ENCODE measurements around the gene UNC45B. TPM values are rescaled to one million over a fixed set of nuclear protein-coding genes. Genes with fewer than 3 reads are reported as not detected.
"Not testable (repeated sequence)": the region's sequence is repeated elsewhere in the genome, so short reads cannot be mapped to it uniquely, and the experiment has no call there.

UNC45B gene
- total and polyA plus RNA-seq, 2 of the 8 experiments (the other 6 are each of a cell fraction or from before 2014, with no cell fraction given) = 0.06 to 0.15 TPM

GRCh38 chr17:35202582-35202981, 55.0 kb downstream of the UNC45B start:
- WGBS, 2 experiments (ENCODE audit: extremely low coverage in 1 of 2, insufficient coverage in 1 of 2, insufficient read length in 1 of 2, insufficient replicate concordance in 2 of 2, low coverage in 1 of 2, low lambda C conversion rate in 2 of 2, missing lambda C conversion rate in 1 of 2) = 100% methylated on average over 2 of the region's 2 CpGs; no CpG with 5 or more reads in 1 of the 2 experiments
- H2BK20ac ChIP-seq (ENCODE audit: low read length); H2AK5ac ChIP-seq (ENCODE audit: low read depth, low read length); H2BK5ac ChIP-seq (ENCODE audit: low read depth, low read length); H3K56ac ChIP-seq (replicated peaks; ENCODE audit: insufficient read length, low read depth, low read length); FAIRE-seq; H3K9ac ChIP-seq (replicated peaks in 1 of 4; ENCODE audit: extremely low read depth in 1 of 4, low read depth in 3 of 4, low read length in 3 of 4); H2AFZ ChIP-seq (ENCODE audit: low read length); H3K79me1 ChIP-seq (ENCODE audit: low read depth, low read length); H3K9me3 ChIP-seq (ENCODE audit: insufficient read depth in 2 of 2, low read depth in 1 of 2, low read length in 1 of 2); H2BK15ac ChIP-seq (ENCODE audit: low read length); H2BK12ac ChIP-seq (ENCODE audit: low read depth, low read length); H4K8ac ChIP-seq (ENCODE audit: extremely low read depth, insufficient read depth, low read length); H3K27me3 ChIP-seq (replicated peaks in 1 of 4; ENCODE audit: control insufficient read depth in 3 of 4, extremely low read depth in 1 of 4, insufficient read depth in 3 of 4, low read length in 3 of 4); DNase-seq (ENCODE audit: low read depth in 1 of 2, low spot score in 2 of 2); H3K18ac ChIP-seq (ENCODE audit: extremely low read depth, low read length); H4K5ac ChIP-seq (ENCODE audit: insufficient read length, low read depth, low read length); H4K20me1 ChIP-seq (replicated peaks in 1 of 2; ENCODE audit: control insufficient read depth in 1 of 2, insufficient read depth in 2 of 2, low read length in 2 of 2); H3K4me2 ChIP-seq (ENCODE audit: insufficient read depth in 1 of 2, low read depth in 2 of 2, low read length in 2 of 2); H3K4me1 ChIP-seq (replicated peaks in 1 of 4; ENCODE audit: control insufficient read depth in 3 of 4, insufficient read depth in 4 of 4, low read length in 3 of 4); H2BK120ac ChIP-seq (replicated peaks; ENCODE audit: low read depth, low read length); H3K23me2 ChIP-seq (ENCODE audit: low read depth, low read length); CTCF ChIA-PET (ENCODE audit: partially characterized antibody); H3K79me2 ChIP-seq (ENCODE audit: control insufficient read depth in 1 of 2, insufficient read depth in 2 of 2, low read length in 2 of 2); H3K4ac ChIP-seq (replicated peaks; ENCODE audit: insufficient read length, low read depth, low read length); H3K14ac ChIP-seq (ENCODE audit: insufficient read length); H3K36me3 ChIP-seq (ENCODE audit: control insufficient read depth in 2 of 4, insufficient read depth in 4 of 4, low read length in 3 of 4); H3K4me3 ChIP-seq (ENCODE audit: extremely low read depth in 1 of 4, insufficient read depth in 2 of 4, low read depth in 3 of 4, low read length in 4 of 4); H3K27ac ChIP-seq (ENCODE audit: low read depth, low read length); H3K23ac ChIP-seq (ENCODE audit: insufficient read length); POLR2A ChIA-PET (ENCODE audit: partially characterized antibody); H4K91ac ChIP-seq (replicated peaks; ENCODE audit: insufficient read length, low read length): not testable (repeated sequence)
